Body of pancreas (tissue), 4 donors: ENCODE data around the gene TBX10. TPM values are rescaled to one million over a fixed set of nuclear protein-coding genes. Genes with fewer than 3 reads are reported as not detected.

Source experiments
- ATAC-seq: fragments of 150-250 bp; one replicate; pipeline ENCODE4 v1.9.1; 2016
- DNase-seq, 4 donors: peaks; one replicate each; pipeline ENCODE4 v3.0.0-alpha.2; 2019
- H3K27ac ChIP-seq, 4 donors: fragments of 200-600 bp; sonication (generic); 1 replicate in 3 of 4; 2 replicates in 1 of 4; pipeline versions ENCODE4 v1.5.1 to v1.6.1; 2016 to 2019; ENCODE audit warnings: mild to moderate bottlenecking in 1 of 4, mixed read lengths in 1 of 4, moderate library complexity in 1 of 4
- H3K27me3 ChIP-seq, 2 donors: fragments of 200-600 bp; sonication (generic); one replicate each; pipeline ENCODE4 v1.6.0; 2016; ENCODE audit warnings: mild to moderate bottlenecking in 1 of 2
- H3K36me3 ChIP-seq, 2 donors: fragments of 200-600 bp; sonication (generic); replicated peaks in 1 of 2; 2 replicates each; pipeline ENCODE4 v1.5.1; 2016; ENCODE audit warnings: low read depth in 2 of 2; ENCODE audit not compliant: insufficient read depth in 1 of 2
- H3K4me1 ChIP-seq: fragments of 200-600 bp; sonication (generic); one replicate; pipeline ENCODE4 v1.6.0; 2016
- H3K4me3 ChIP-seq, 2 donors: fragments of 200-600 bp; sonication (generic); 1 replicate in 1 of 2; 2 replicates in 1 of 2; pipeline ENCODE4 v1.5.1; 2016 to 2019
- H3K9me3 ChIP-seq, 3 donors: fragments of 200-600 bp; sonication (generic); 1 replicate in 2 of 3; 2 replicates in 1 of 3; pipeline ENCODE4 v1.5.1; 2016
- POLR2A ChIP-seq, 3 donors: fragments of 450-650 bp; IDR thresholded peaks; one replicate each; pipeline ENCODE4 v1.6.1; 2016; ENCODE audit warnings: antibody characterized with exemption in 3 of 3, mild to moderate bottlenecking in 2 of 3
- WGBS, 2 donors: methylation state at CpG; one replicate each; pipeline ENCODE4 v1.1.5; 2017; 5-methylcytosine and 5-hydroxymethylcytosine counted together
- intact Hi-C: fragments of 100-400 bp; cut with DNase I; formaldehyde crosslinking; loops from one replicate; pipeline ENCODE4 v1.15.1; 2023
- total RNA-seq, 2 donors: library from RNA; depleted of rRNA; stranded (reverse); fragments of >200 nt; gene quantifications; one replicate each; pipeline ENCODE4 v1.1.0, GENCODE V29; 2016
- TF ChIP-seq, protein P1 (sequence below), 7 experiments: fragments of 450-650 bp in 4 of 7; fragments of 200-600 bp in 3 of 7; sonication (generic) in 3 of 7; IDR thresholded peaks; one replicate each; pipeline ENCODE4 v1.5.1; 2016 to 2019; ENCODE audit warnings: antibody characterized with exemption in 7 of 7

Gene TBX10
- total RNA-seq, 2 donors from 2014 or later: not detected

DNA sequence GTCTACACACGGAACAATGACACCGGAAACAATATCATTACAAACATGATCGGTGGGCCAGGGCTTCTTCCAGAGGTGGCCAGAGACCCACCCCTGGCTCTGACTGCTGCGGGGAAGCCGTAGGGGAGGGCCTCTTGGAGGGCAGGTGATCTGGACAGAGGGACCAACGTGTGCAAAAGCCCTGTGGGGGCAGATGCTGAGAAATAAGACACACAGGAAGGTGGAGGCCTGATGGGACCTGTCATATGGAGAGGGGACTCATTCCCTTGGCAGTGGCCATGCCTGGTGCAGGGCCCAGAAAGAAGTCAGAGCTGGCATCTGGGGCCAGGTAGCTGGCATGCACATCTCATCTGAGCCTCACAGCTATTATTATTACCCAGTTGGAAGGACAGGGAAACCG, 33.8 kb upstream of the TBX10 start:
- no peak for DNase-seq
- H3K4me3 ChIP-seq: no peak overlapping the region

DNA sequence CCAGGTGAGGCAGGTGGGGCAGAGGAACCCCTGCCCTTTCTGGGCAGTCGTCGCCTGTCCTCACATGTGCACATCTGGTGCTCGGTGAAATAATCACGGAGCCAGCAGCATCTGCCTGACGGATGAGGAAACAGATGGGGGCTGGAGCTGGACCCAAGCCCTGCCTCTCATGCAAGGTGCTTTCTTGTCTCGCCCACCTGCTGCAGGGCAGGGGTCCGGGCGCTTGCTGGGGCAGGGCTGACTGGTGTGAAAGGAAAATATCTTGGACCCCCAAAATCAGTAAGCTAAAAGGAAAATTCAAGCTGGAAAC, 31.6 kb upstream of the TBX10 start:
- 57 to 78% methylated on average over 3 to 8 of the region's 8 CpGs for WGBS, 2 donors
- H3K4me3 ChIP-seq: no peak overlapping the region
- H3K36me3 ChIP-seq: no peaks in the 10 kb centered on the region
- H3K27me3 ChIP-seq: no peaks in the 10 kb centered on the region
- intact Hi-C loops: no loop called here
- DNase-seq (no peak), ATAC-seq (no peak)
- H3K9me3 ChIP-seq: no peaks in the 10 kb centered on the region
- H3K4me1 ChIP-seq: peaks cover 14% of the 10 kb centered on the region
- no peak overlapping the region for H3K27ac ChIP-seq
- no peak for TF ChIP-seq POLR2A (IDR thresholded peaks at IDR 0.05)
- TF ChIP-seq, protein P1, sequence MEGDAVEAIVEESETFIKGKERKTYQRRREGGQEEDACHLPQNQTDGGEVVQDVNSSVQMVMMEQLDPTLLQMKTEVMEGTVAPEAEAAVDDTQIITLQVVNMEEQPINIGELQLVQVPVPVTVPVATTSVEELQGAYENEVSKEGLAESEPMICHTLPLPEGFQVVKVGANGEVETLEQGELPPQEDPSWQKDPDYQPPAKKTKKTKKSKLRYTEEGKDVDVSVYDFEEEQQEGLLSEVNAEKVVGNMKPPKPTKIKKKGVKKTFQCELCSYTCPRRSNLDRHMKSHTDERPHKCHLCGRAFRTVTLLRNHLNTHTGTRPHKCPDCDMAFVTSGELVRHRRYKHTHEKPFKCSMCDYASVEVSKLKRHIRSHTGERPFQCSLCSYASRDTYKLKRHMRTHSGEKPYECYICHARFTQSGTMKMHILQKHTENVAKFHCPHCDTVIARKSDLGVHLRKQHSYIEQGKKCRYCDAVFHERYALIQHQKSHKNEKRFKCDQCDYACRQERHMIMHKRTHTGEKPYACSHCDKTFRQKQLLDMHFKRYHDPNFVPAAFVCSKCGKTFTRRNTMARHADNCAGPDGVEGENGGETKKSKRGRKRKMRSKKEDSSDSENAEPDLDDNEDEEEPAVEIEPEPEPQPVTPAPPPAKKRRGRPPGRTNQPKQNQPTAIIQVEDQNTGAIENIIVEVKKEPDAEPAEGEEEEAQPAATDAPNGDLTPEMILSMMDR (IDR thresholded peaks at IDR 0.05): no peak

More for the DNA sequence above, 33.8 kb upstream of the TBX10 start:
- H3K4me1 ChIP-seq: peaks cover 14% of the 10 kb centered on the region
- H3K9me3 ChIP-seq: no peaks in the 10 kb centered on the region
- H3K27ac ChIP-seq: no peak overlapping the region
- H3K36me3 ChIP-seq: no peaks in the 10 kb centered on the region
- ATAC-seq: no peak
- intact Hi-C loops: no loop called here
- no peak for TF ChIP-seq POLR2A (IDR thresholded peaks at IDR 0.05)
- TF ChIP-seq, protein P1 (IDR thresholded peaks at IDR 0.05): no peak
- H3K27me3 ChIP-seq: no peaks in the 10 kb centered on the region
- WGBS, 2 donors: 75 to 81% methylated on average over 6 to 7 of the region's 7 CpGs

DNA sequence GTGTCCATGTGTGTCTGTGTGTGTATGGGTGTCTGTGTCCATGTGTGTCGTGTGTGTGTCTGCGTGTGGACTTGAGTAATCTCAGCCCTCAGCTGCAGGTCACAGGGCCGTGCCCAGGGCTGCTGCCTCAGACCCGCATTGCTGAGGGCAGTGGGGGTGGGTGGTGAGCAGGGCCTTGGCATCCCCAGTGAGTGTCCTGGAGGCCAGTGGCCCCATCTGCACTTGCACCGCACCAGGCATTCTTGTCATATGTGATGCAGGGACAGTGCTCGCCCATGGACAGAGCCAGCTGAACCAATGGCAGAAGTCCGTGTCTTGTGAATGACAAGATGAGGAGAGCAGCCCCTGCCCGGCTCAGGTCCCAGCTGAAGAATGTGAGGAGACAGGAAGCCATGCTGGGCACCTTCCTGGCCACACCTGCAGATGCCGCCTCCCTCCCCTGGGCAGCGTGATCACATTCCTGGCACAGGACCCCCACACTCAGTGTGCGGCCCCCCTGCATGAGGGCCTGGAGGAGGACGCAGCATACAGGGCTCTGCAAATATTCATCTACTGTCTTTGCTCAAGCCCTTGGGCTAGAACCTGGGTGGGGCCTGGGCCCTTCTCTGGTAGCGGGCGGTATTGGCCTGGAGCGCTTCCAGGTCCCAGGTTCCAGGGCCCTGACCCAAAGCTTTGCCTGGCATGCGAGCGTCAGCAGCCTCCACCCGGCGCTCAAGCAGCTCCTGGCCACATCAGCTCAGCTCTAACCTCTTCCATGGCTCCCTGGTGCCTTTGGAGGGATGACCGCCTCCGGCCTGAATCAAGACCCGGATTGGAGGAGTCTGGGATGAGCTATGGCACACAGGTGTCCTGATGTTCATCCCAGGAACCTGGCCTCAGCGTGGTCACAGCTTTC, 31.0 kb upstream of the TBX10 start:
- Histone ChIP-seq H3K36me3 (no peaks in the 10 kb centered on the region), H3K4me3 (no peak overlapping the region), H3K4me1 (peaks cover 14% of the 10 kb centered on the region), H3K27me3 (no peaks in the 10 kb centered on the region), H3K27ac (no peak overlapping the region), H3K9me3 (no peaks in the 10 kb centered on the region)
- no peak for TF ChIP-seq POLR2A (IDR thresholded peaks at IDR 0.05)
- intact Hi-C loops: no loop called here
- DNase-seq (no peak), ATAC-seq (no peak)
- 80% methylated on average over 21 of the region's 23 CpGs; no CpG with 5 or more reads in 1 of the 2 donors for WGBS, 2 donors

DNA sequence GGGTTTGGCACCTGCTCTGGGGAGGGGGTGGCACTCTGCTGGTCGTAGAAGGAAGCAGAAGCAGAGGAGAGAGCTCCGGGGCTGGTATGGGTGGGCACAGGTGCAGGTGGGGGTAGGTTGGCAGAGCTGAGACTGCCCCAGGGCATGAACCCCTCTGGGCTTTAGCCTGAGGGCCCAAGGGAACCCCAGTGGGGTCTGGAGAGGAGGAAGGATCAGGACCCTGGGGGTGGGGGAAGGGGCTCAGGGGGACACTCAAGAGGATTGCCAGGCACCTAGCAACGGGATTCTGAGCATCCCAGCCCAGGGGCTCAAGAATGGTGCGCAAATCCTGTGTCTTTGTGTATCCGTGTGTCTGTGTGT, 28.6 kb upstream of the TBX10 start:
- ATAC-seq: no peak
- no peak overlapping the region for H3K27ac ChIP-seq
- H3K9me3 ChIP-seq: no peaks in the 10 kb centered on the region
- TF ChIP-seq, protein P1 (IDR thresholded peaks at IDR 0.05): no peak
- no peak for TF ChIP-seq POLR2A (IDR thresholded peaks at IDR 0.05)
- no peaks in the 10 kb centered on the region for H3K36me3 ChIP-seq
- intact Hi-C loops: loop anchor here (10.0 kb wide), 1 partner anchor 47 kb away; no protein-coding TSS in a partner anchor
- DNase-seq: no peak
- H3K4me1 ChIP-seq: no peaks in the 10 kb centered on the region
- H3K4me3 ChIP-seq: no peak overlapping the region
- WGBS, 2 donors: 63 to 66% methylated on average over 5 of the region's 5 CpGs
- H3K27me3 ChIP-seq: no peaks in the 10 kb centered on the region

DNA sequence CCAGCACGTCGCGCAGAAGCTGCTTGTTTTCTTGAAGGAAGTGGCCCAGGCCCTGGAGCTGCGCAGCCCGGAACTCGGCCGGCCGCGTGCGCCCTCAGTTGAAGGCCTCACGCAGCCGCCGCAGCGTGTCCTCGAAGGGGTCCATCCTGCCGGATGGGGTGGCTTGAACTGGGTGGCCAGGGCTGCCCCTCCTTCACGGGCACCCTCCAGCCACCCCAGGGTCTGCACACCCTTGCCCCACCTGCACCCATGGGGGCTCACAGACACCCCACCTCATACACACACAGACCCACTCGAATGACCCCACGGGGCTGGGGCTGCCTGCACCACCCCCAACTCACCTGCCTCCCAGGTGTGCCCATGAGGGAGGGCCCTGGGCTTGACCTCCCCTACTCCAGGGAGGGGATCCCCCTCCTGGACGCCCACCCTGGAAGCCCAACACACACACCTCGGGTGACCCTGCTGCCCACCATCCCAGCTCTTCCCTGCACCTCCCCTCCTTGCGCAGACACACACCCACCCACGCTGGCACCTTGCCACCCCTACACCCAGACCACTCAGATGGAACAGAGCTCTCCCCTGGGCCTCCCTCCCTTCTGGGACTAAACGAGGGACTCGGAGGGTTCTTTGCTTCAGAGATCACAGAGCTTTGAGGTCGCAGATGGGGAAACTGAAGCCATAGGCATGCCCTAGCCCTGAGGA, 28.1 kb upstream of the TBX10 start:
- intact Hi-C loops: loop anchor here (10.0 kb wide), 1 partner anchor 47 kb away; no protein-coding TSS in a partner anchor
- Histone ChIP-seq H3K9me3 (no peaks in the 10 kb centered on the region), H3K27me3 (no peaks in the 10 kb centered on the region), H3K27ac (no peak overlapping the region), H3K4me1 (no peaks in the 10 kb centered on the region), H3K4me3 (no peak overlapping the region), H3K36me3 (no peaks in the 10 kb centered on the region)
- peak in 1 of 4 donors; percentile 12 for DNase-seq
- WGBS, 2 donors: 54 to 77% methylated on average over 9 to 24 of the region's 26 CpGs
- no peak for ATAC-seq
- no peak for TF ChIP-seq POLR2A (IDR thresholded peaks at IDR 0.05)
- TF ChIP-seq, protein P1 (IDR thresholded peaks at IDR 0.05): no peak
